Activated CD4-positive, alpha-beta T cell treated with anti-CD3 and anti-CD28 coated beads, Interleukin-2, amount 50 U/mL, for 24 hours (primary cell): ENCODE results near the gene CNN1.
"Not testable (repeated sequence)": the region's sequence is repeated elsewhere in the genome, so short reads cannot be mapped to it uniquely, and the experiment has no call there.

Experiments used
- DNase-seq, 2 donors: peaks; one replicate each; pipeline ENCODE4 v3.0.0-alpha.2; 2020; ENCODE audit warnings: low read depth in 1 of 2, low spot score in 1 of 2

CNN1 gene

GRCh38 chr19:11598746-11599145 lies 60.1 kb downstream of the CNN1 start:
- no peak for DNase-seq

GRCh38 chr19:11599704-11600103 lies 61.1 kb downstream of the CNN1 start:
- DNase-seq = not testable (repeated sequence)
